ENCODE results near the gene AP4M1. TPM values are rescaled to one million over a fixed set of nuclear protein-coding genes. Genes with fewer than 3 reads are reported as not detected.

Gene AP4M1
- total RNA-seq, 4 donors from 2014 or later = 19.9 to 31.7 (median 26.1) TPM

DNA sequence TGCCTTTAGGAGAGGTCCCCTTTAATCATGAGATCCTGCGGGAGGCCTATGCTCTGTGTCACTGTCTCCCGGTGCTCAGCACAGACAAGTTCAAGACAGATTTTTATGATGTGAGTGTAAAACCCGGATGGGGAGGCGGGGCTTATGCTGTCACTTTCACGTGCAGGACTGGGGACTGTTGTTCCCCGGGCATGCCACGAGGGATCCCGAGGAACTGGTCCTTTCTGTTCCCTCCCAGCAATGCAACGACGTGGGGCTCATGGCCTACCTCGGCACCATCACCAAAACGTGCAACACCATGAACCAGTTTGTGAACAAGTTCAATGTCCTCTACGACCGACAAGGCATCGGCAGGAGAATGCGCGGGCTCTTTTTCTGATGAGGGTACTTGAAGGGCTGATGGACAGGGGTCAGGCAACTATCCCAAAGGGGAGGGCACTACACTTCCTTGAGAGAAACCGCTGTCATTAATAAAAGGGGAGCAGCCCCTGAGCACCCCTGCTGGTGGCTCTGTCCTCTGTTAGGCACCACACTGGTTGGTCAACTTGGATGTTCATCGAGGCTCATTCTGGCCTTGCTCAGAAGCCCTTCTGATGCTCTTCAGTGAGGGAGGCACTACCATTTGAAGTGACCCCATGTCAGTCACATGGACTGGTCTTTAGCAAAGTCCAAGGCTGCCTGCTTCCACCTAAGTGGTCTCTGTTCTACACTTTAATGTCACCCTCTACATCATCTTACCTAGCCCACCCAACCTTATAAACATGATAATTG is 9.8 kb upstream of the AP4M1 start:
- Histone ChIP-seq H3K27ac (replicated peaks in 1 of 4) (no peak overlapping the region), H3K4me3 (no peak overlapping the region), H3K9me3 (no peaks in the 10 kb centered on the region), H3K4me1 (peaks cover 18 to 50% (median 38%) of the 10 kb centered on the region in 4 donors), H3K36me3 (peaks cover 53 to 68% (median 65%) of the 10 kb centered on the region in 4 donors), H3K27me3 (peaks cover 0 to 5% (median 0%) of the 10 kb centered on the region in 4 donors)
- no peak for DNase-seq (ENCODE audit: extremely low spot score)
- WGBS = 59% methylated on average over 17 of the region's 19 CpGs
- intact Hi-C loops (cut with DNase I) = no loop called here
- TF ChIP-seq POLR2A (IDR thresholded peaks at IDR 0.05; ENCODE audit: low read depth) (no peak), EP300 (IDR thresholded peaks at IDR 0.05) (no peak), CTCF (IDR thresholded peaks at IDR 0.05) (no peak), POLR2AphosphoS5 (IDR thresholded peaks at IDR 0.05) (no peak)

DNA sequence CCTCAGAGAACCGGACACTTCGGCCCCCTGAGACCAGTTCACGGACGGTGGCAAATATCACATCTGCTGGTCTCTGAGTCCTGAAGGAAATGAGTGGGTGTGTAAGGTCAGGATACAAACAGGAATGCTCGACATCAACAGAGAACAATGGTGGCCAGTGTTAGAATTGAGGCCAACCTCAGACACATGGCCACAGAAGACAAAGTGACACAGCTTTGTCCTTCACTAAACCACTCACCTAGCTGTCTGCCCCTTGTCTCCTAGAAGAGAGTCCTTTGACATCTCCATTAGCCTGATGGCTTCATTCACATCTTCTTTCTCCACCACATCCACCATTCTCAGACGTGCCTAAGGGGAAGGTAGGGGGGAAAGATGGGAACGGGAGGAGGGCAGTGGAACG is 8.4 kb upstream of the AP4M1 start:
- Histone ChIP-seq H3K27me3 (peaks cover 0 to 5% (median 0%) of the 10 kb centered on the region in 4 donors), H3K4me1 (peaks cover 14 to 44% (median 28%) of the 10 kb centered on the region in 4 donors), H3K4me3 (no peak overlapping the region), H3K9me3 (no peaks in the 10 kb centered on the region), H3K36me3 (peaks cover 67 to 82% (median 80%) of the 10 kb centered on the region in 4 donors), H3K27ac (replicated peaks in 1 of 4) (peak overlapping the region in 1 of 4 donors; percentile 40)
- intact Hi-C loops (cut with DNase I) = no loop called here
- TF ChIP-seq POLR2A (IDR thresholded peaks at IDR 0.05; ENCODE audit: low read depth) (no peak), POLR2AphosphoS5 (IDR thresholded peaks at IDR 0.05) (no peak), CTCF (IDR thresholded peaks at IDR 0.05) (no peak), EP300 (IDR thresholded peaks at IDR 0.05) (no peak)
- WGBS = 34% methylated on average over 8 of the region's 8 CpGs
- no peak for DNase-seq (ENCODE audit: extremely low spot score)

DNA sequence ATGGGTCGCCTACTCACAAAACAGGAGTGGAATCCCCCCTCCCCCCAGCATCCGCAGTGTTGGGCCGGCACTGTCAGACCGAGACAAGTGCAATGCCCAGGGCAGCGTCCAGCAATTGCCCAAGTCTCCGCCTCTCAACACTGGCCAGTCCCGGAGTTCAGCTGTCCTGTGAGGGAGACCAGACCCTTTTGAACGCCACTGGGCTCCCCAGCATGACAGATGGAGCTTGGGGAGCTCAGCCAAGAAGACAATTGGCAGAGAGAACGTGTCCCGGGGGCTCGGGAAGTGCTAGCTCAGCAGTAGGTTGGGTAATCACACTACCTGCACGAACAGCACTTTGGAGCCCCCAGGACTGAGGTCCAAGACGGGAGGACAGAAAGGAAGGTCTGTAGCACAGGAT is 7.9 kb upstream of the AP4M1 start:
- H3K27ac ChIP-seq (replicated peaks in 1 of 4) = peak overlapping the region in 2 of 4 donors; percentile 40 to 44
- intact Hi-C loops (cut with DNase I) = no loop called here
- peaks cover 0 to 3% (median 0%) of the 10 kb centered on the region in 4 donors for H3K27me3 ChIP-seq
- DNase-seq (ENCODE audit: extremely low spot score) = no peak
- TF ChIP-seq POLR2A (IDR thresholded peaks at IDR 0.05; ENCODE audit: low read depth) = no peak
- TF ChIP-seq CTCF (IDR thresholded peaks at IDR 0.05) = no peak
- no peak for TF ChIP-seq POLR2AphosphoS5 (IDR thresholded peaks at IDR 0.05)
- TF ChIP-seq EP300 (IDR thresholded peaks at IDR 0.05) = no peak
- peaks cover 10 to 44% (median 23%) of the 10 kb centered on the region in 4 donors for H3K4me1 ChIP-seq
- peaks cover 72 to 87% (median 84%) of the 10 kb centered on the region in 4 donors for H3K36me3 ChIP-seq
- H3K9me3 ChIP-seq = no peaks in the 10 kb centered on the region
- 36% methylated on average over 13 of the region's 13 CpGs for WGBS
- H3K4me3 ChIP-seq = no peak overlapping the region

DNA sequence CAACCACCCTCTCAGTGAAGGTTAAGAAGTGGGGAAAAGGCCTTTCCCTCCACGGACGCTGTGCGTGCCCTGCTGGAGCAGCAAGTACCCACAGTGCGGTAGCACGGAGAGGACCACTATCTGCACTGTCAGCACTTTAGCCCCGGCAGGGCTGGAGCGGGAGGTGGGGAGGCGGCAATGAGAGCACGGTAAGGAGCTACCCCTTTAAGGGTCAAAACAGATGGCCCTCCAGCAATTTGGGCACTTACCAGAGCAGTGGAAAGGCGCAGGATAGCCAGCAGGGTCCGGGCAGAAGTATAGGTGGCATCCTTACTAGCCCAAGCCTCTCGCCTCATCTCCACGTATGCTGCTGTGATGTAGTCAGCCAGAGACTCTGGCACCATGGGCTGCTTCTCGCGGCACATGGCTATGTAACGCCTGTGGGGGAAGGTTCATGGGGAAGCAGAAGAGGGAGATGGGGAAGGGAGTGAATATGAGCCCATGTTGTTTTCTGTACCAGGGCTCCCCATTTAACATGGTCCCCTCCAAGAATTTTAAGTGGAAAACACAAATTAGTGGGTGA is 7.4 kb upstream of the AP4M1 start:
- Histone ChIP-seq H3K4me1 (peaks cover 10 to 45% (median 25%) of the 10 kb centered on the region in 4 donors), H3K27me3 (no peaks in the 10 kb centered on the region), H3K4me3 (no peak overlapping the region), H3K36me3 (peaks cover 77 to 92% (median 89%) of the 10 kb centered on the region in 4 donors), H3K27ac (replicated peaks in 1 of 4) (peak overlapping the region in 2 of 4 donors; percentile 40 to 44), H3K9me3 (no peaks in the 10 kb centered on the region)
- 84% methylated on average over 8 of the region's 16 CpGs for WGBS
- intact Hi-C loops (cut with DNase I) = no loop called here
- no peak for TF ChIP-seq POLR2A (IDR thresholded peaks at IDR 0.05; ENCODE audit: low read depth)
- TF ChIP-seq EP300 (IDR thresholded peaks at IDR 0.05) = no peak
- TF ChIP-seq POLR2AphosphoS5 (IDR thresholded peaks at IDR 0.05) = no peak
- TF ChIP-seq CTCF (IDR thresholded peaks at IDR 0.05) = no peak
- DNase-seq (ENCODE audit: extremely low spot score) = no peak
